SH-SY5Y (cell line): ENCODE results near the gene SNCB.

ENCODE experiments used
- GATA2 ChIP-seq: IDR thresholded peaks from 2 replicates; pipeline ENCODE4 v1.6.1; 2011; ENCODE audit warnings: mild to moderate bottlenecking, low read depth, low read length
- GATA3 ChIP-seq: IDR thresholded peaks from 2 replicates; pipeline ENCODE4 v1.6.1; 2011; ENCODE audit warnings: low read depth, mild to moderate bottlenecking, low read length, moderate library complexity

DNA sequence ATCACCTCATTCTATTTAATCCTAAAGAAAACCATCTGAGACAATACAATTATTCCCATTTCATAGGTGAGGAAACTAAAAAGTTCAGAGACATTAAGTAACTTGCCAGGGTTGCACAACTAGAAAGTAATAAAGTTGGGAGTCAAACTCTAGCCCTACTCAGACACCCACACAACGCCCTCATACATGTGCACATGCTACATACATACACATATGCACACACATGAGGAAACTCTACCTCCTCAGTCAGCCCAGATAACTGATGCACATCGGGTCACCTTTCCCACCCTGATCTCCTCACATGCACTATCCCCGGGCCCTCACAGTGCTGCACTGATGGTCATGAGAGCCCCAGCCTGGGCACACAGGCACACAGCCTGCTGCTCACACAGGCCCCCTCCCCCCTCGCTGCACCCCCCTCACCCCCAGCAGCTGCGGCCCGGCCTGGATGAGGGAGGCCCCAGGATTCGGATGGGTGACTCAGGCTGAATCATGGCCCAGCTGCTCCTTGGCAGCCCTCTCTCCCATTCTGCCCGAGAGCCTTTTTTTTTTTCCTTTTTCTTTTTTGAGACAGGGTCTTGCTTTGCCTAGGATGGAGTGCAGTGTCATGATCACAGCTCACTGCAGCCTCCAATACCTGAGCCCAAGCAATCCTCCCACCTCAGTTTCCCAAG is 15.4 kb downstream of the SNCB start:
- no peak for TF ChIP-seq GATA2
- no peak for TF ChIP-seq GATA3
